ENCODE results near the gene PTGDS. TPM values are rescaled to one million over a fixed set of nuclear protein-coding genes. Genes with fewer than 3 reads are reported as not detected.

The PTGDS gene
- total RNA-seq, 1 experiment from 2014 or later: 3.6 TPM

DNA sequence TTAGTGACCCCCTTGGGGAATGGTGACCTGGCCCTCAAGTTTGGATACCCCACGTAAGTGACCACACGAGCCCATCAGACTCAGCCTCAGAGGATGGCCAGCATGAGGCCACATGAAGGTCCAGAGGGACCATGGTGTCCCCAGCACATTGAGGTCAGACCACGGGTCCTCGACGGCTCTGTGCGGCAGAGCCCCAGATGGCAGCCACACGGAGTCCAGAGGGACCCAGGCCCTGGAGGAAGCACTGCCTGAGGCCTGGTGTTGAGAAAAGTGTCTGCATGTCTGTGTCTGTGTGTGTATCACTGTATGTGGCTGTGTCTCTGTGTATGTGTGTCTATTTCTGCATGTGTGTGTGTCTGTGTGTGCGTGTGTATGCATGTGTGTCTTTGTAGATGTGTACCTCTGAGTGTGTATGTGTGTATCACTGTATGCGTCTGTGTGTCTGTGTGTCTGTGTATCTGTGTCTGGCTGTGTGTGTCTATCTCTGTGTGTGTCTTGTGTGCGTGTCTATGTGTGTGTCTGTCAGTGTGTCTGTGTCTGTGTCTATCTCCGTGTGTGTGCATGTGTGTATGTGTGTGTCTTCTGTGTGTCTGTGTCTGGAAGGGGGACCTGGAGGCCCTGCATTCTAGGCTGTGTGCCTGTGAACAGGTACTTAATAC, 6.5 kb downstream of the PTGDS start:
- H3K4me1 ChIP-seq (ENCODE audit: insufficient read depth, low read length): no peaks in the 10 kb centered on the region; the same call in 1 of the 2 replicates
- Mint-ChIP-seq H3K27ac (no peak overlapping the region), H3K36me3 (ENCODE audit: insufficient read depth in 1 of 3, low read depth in 3 of 3) (peaks cover 0 to 3% (median 0%) of the 10 kb centered on the region in 3 experiments; a peak in 1 of 7 replicates), H3K9me3 (no peaks in the 10 kb centered on the region), H3K4me3 (no peak overlapping the region; a peak in 1 of 5 replicates), H3K27me3 (ENCODE audit: low read depth) (peaks cover 4% of the 10 kb centered on the region), H3K4me1 (peaks cover 0 to 8% of the 10 kb centered on the region in 2 experiments; a peak in 2 of 4 replicates)
- H2AK5ac ChIP-seq (ENCODE audit: insufficient read length, low read length): no peak overlapping the region
- H3K9ac ChIP-seq (ENCODE audit: extremely low read depth, insufficient read length, low read length): no peak overlapping the region
- no peak overlapping the region for H4K91ac ChIP-seq (ENCODE audit: insufficient read length, low read depth, low read length)
- peaks cover 2% of the 10 kb centered on the region for H3K23me2 ChIP-seq (ENCODE audit: insufficient read length, low read depth, low read length, poor library complexity, severe bottlenecking)
- H3K9me3 ChIP-seq (ENCODE audit: control insufficient read depth, low read depth, low read length): no peaks in the 10 kb centered on the region
- H2BK120ac ChIP-seq (ENCODE audit: low read depth, low read length, poor library complexity, severe bottlenecking): no peak overlapping the region
- no peaks in the 10 kb centered on the region for H3K79me1 ChIP-seq (ENCODE audit: insufficient read depth, low read depth, low read length, poor library complexity, severe bottlenecking)
- H4K8ac ChIP-seq (replicated peaks; ENCODE audit: insufficient read length, low read depth, low read length): no peak overlapping the region
- no CpG with 5 or more reads among the region's 11 CpGs for WGBS (ENCODE audit: extremely low coverage, insufficient read length, low lambda C conversion rate)
- no peak overlapping the region for H2BK12ac ChIP-seq (ENCODE audit: insufficient read length, low read depth, low read length)
- no peak overlapping the region for H3K4me2 ChIP-seq (ENCODE audit: insufficient read depth, insufficient read length, low read length)
- no peak overlapping the region for H2BK15ac ChIP-seq (ENCODE audit: low read depth, low read length)
- no peak overlapping the region for H2BK5ac ChIP-seq (ENCODE audit: insufficient read length, low read length)
- TF ChIP-seq, protein P1, sequence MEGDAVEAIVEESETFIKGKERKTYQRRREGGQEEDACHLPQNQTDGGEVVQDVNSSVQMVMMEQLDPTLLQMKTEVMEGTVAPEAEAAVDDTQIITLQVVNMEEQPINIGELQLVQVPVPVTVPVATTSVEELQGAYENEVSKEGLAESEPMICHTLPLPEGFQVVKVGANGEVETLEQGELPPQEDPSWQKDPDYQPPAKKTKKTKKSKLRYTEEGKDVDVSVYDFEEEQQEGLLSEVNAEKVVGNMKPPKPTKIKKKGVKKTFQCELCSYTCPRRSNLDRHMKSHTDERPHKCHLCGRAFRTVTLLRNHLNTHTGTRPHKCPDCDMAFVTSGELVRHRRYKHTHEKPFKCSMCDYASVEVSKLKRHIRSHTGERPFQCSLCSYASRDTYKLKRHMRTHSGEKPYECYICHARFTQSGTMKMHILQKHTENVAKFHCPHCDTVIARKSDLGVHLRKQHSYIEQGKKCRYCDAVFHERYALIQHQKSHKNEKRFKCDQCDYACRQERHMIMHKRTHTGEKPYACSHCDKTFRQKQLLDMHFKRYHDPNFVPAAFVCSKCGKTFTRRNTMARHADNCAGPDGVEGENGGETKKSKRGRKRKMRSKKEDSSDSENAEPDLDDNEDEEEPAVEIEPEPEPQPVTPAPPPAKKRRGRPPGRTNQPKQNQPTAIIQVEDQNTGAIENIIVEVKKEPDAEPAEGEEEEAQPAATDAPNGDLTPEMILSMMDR (conservative IDR thresholded peaks at IDR 0.05): no peak
- H2AFZ ChIP-seq (ENCODE audit: low read length): no peak overlapping the region
- no peaks in the 10 kb centered on the region for H4K20me1 ChIP-seq (ENCODE audit: control insufficient read depth, insufficient read depth, insufficient read length)
- H3K27ac ChIP-seq (ENCODE audit: insufficient read length, low read depth, low read length): no peak overlapping the region
- H3K27me3 ChIP-seq (ENCODE audit: insufficient read depth, low read length): no peaks in the 10 kb centered on the region
- no peak overlapping the region for H3K18ac ChIP-seq (ENCODE audit: insufficient read length, low read depth, low read length)
- H3T11ph ChIP-seq (ENCODE audit: low read length): no peak overlapping the region
- H3K56ac ChIP-seq (ENCODE audit: insufficient read length, low read depth, low read length): no peak overlapping the region
- no peak overlapping the region for H4K5ac ChIP-seq (ENCODE audit: insufficient read length, low read depth, low read length)
- no peak overlapping the region for H2BK20ac ChIP-seq (ENCODE audit: low read depth, low read length, poor library complexity, severe bottlenecking)
- no peaks in the 10 kb centered on the region for H3K79me2 ChIP-seq (ENCODE audit: insufficient read depth, low read length)
- no peak overlapping the region for H3K4ac ChIP-seq (ENCODE audit: low read depth, low read length)
- DNase-seq: no peak
- no peak overlapping the region for H3K23ac ChIP-seq (ENCODE audit: insufficient read length, low read depth, low read length)
- no peak overlapping the region for H3K14ac ChIP-seq (ENCODE audit: insufficient read depth, low read length)
